GM12892 (cell line): ENCODE data around the gene STK32C.

ENCODE experiments used
- POLR2AphosphoS5 ChIP-seq: IDR thresholded peaks from 2 replicates; pipeline ENCODE4 v1.6.1; 2011; ENCODE audit warnings: low read depth, low read length, control low read depth
- TAF1 ChIP-seq: IDR thresholded peaks from 2 replicates; pipeline ENCODE4 v1.6.1; 2011; ENCODE audit warnings: low read depth, mild to moderate bottlenecking, control low read depth, low read length, borderline replicate concordance

DNA sequence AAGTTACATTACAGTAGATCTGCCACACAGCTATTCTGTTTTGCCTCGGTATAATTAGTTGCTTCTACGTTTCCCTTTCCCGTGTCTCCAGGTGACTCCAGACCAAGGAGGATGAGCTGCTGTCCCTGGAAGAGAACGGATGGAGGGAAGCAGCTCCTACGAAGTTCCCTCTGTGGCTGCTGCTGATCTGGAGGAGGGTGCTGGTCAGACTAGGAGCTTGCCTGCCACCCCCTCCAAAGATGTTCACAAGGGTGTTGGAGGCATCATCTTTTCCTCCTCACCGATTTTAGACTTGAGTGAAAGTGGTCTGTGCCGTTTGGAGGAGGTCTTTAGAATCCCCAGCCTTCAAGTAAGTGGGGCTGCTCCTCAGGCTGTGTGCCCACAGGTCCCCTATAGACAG, 25.6 kb upstream of the STK32C start:
- no peak for TF ChIP-seq TAF1
- TF ChIP-seq POLR2AphosphoS5, result no peak
